ENCODE data around the gene SLC38A8.

- TF ChIP-seq CTCF (IDR thresholded peaks at IDR 0.05) (no peak), POLR2A (IDR thresholded peaks at IDR 0.05) (no peak)
Observed at GRCh38 chr16:84067640-84068039, 25.0 kb upstream of the SLC38A8 start.
